Activated T-cell treated with anti-CD3 and anti-CD28 coated beads, Interleukin-2, amount 50 U/mL, for 1 hour (primary cell): ENCODE data around the gene CNTNAP5.

Source experiments
- DNase-seq: peaks from one replicate; pipeline ENCODE4 v3.0.0-alpha.2; 2020

CNTNAP5 gene

DNA sequence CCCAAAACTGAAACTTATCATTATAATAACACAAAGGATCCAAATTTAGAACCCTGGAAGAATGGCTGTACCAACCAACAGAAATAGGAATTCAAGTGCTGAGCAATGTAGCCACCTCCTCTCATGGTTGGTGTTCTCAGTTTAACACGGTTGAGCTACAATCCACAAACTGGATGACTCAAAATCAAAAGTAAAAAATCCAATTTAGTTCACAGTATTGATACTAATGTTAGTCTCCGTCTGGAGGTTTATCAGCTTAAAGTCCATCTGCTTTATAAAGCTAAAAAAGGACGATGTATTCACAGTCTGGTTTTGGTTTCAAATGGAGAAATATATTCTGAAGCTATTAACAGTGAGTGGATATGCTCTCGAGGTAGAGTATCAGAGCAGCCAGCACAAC lies 40.5 kb downstream of the CNTNAP5 start:
- no peak for DNase-seq

DNA sequence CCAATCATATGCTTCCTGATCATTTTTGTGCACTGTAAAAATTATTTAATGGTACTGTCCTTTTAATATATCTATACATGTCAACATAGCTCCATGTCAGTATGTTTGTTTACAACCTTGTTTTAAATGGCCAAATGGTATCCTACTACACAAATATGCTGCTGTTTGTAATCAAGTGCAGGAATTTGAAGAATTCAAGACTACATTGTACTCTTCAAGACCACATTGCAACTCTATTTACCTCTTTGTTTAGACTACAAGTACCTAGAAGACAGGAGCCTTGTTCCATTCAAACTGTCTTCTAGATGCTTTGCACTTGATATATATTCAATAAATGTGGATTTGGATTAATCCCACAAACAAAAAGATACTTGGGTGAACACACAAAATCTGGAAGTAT lies 41.7 kb downstream of the CNTNAP5 start:
- DNase-seq = no peak

DNA sequence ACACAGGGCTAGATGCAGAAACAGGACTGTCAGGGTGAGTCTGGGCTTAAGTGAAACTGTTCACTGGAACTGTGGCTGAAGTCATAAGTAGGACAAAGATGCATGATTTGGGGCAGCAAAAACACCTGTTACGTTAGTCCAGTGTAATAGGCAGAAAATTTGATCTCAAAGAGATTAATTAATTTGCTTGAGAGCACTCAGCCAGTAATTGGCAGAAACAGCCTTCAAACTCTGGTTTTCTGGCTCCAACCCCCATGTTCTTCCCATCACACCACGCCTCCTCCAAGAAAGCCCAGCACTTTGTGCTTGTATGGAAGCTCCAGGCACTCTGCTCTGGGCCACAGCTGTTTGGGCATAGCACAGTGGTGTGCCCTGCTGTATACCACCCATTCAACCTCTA lies 54.0 kb downstream of the CNTNAP5 start:
- DNase-seq = no peak

DNA sequence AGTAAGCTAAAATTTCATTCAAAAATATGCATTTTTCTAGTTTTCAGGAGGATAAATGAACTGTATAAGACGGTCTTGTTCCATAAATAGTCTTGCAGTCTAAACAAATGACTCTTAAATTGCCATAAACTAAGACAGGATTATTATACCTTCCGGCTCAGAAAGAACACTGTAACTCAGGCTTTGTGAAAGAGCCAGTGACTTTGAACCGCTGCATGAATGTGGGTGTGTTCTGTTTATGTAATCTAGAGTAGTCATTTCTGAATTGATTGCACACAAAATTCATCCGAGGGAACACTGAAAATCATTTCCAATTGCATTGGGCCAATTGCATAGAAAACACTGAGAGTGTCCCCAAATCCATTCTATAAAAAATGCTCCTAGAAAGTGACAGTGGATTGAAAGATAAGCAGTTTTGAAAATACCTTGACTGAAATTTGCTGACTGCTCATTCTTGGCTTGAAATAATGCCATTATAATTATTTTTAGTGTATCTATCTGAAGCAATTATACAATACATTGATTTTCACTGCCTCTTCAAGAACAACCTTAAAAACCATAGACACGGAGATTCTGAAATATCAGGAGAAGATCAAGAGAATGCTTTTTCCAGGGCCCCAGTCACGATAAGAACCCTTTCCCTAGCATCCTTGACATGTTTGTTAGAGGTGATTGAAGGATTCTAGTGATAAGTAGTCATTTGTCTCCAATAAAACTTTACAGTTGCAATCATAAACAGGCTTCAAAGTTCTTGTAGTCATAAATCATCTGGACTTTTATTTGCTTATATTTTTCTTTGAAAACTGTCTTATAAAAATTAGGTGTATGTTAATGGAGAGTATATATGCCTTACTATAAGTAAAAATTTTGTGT lies 55.4 kb downstream of the CNTNAP5 start:
- DNase-seq = no peak

DNA sequence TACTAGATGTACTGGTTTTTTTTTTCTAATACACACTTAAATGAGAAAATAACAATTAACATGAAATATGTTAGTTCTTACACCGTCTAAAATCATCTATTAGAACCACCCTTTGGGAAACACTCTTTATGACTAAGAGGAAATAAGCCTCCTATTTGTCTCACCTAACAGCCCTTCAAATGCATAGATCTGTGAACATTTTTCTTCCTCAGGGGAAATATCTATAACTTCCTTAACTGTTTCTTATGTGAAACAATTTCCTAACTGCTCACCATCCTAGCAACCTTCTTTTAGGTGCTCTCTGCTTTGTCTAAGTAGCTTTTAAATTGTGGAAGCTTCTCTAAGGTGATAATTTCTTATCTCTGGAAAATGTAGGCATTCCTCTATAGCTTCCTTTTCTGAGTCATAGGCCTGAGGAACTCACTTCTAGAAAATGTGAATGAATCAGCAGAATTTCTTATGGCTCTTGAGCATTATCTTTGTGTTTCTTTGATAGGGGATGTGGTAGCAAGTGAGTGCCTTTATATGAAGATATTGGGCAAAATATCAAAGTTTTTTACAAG lies 56.1 kb downstream of the CNTNAP5 start:
- DNase-seq = no peak

GRCh38 chr2:124088616-124089015 lies 63.5 kb downstream of the CNTNAP5 start:
- no peak for DNase-seq

GRCh38 chr2:124091721-124092120 lies 66.6 kb downstream of the CNTNAP5 start:
- no peak for DNase-seq

- DNase-seq = no peak
These were observed 67.6 kb downstream of the CNTNAP5 start for GRCh38 chr2:124092651-124093050.

- no peak for DNase-seq
These were observed 79.8 kb downstream of the CNTNAP5 start for GRCh38 chr2:124104914-124105313.

DNA sequence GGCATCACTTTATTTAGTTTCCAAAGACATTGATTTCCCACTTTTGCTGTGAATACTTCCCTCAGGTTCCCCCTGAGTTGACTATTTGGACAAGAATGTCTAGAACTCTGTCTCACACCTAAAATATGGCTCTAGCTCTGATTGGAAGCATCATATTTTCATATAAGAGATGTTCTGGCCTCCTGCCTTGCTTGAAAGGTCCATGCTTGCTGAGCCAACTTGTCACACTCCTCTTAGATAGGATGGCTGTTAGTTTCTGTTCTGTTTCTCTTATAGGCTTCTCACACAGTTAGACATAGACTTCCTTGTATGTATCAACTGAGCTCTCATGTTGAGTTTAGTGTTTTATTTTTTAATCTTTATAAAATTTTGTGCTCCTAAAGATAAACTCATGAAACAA lies 87.1 kb downstream of the CNTNAP5 start:
- DNase-seq = no peak

DNA sequence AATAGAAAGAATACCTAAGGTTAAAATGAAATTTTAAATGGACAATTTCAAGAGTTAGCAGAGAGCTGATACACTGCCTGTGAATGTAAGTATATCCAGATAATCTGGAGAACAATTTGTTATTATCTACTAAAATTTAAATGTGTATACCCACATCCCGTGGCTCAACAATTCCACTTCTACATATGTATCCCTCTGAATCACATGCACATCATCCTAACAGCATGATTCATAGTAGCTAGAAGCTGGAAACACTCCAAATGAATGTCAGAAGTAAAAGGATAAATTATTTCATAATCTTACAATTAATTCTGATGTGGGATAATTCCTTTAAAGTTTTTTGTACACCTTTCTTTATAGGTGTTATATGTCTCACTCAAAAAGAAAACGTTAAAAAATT lies 87.9 kb downstream of the CNTNAP5 start:
- DNase-seq = no peak

- DNase-seq = no peak
These were observed 95.2 kb downstream of the CNTNAP5 start for GRCh38 chr2:124120246-124120645.

GRCh38 chr2:124121106-124121505 lies 96.0 kb downstream of the CNTNAP5 start:
- no peak for DNase-seq

DNA sequence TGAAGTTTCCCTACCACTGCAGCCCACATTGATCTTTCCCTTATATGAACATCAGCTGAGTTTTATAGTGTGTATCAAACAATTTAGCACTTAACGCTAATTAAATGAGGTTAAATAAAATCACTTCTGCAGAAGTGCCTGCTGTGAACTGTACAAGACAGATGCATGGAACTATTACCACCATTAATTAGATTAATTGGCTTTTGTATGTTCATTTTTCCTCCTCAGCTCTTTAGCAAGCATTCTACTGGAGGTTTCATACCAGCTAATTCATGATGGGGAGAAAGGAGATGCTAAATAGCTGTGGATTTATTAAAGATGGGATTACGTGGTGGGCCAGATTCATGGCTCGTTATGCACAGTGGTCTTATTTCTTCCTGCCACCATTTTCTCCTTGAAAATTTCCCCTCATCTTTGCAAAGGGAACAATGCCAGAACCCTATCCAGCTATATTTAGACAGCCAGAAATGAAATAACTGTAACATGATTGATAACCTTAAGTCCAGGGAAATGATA lies 96.7 kb downstream of the CNTNAP5 start:
- DNase-seq = no peak

GRCh38 chr2:124122340-124122739 lies 97.3 kb downstream of the CNTNAP5 start:
- no peak for DNase-seq

- no peak for DNase-seq
These were observed 106.2 kb downstream of the CNTNAP5 start for GRCh38 chr2:124131276-124131675.

GRCh38 chr2:124136110-124136509 lies 111.0 kb downstream of the CNTNAP5 start:
- DNase-seq = no peak

DNA sequence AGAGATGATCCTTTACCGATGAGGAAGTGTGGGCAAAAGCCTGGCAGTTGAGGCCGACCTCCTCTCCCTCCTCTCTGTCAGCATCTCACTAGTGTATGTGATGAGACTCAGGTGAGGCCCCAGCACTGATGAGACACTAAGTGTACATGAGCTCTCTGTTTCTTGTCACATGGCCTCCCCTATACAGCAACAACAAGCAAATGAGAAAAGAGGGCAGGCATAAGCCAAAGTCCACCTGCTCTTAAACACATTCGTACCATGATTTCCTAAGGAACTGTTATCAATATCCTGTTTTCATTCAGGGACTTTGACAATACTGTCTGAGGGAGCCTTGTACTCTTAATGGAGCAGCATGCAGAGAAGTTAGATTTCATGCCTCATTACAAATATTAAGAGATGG lies 113.0 kb downstream of the CNTNAP5 start:
- no peak for DNase-seq

GRCh38 chr2:124145982-124146381 lies 120.9 kb downstream of the CNTNAP5 start:
- DNase-seq = no peak

- DNase-seq = no peak
These were observed 122.5 kb downstream of the CNTNAP5 start for GRCh38 chr2:124147552-124147951.

DNA sequence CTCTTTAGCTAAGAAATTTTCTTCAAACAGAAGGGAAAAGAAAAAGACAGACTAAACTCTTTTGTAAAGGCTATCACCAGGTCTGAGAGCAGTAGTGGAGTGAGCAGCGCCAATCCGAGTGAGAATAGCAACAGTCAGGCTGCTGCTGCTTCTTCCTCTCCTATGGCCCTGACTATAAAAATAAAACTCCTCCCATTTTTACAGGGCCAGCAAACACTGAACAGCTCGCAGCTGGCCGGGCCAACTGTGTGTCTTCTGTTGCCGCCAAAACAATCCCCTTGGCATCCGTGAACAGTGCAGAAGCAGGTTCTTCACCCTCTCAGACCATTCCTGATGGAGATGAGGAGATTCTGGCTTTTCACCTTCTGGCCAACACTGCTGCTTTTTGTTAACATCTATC lies 124.5 kb downstream of the CNTNAP5 start:
- DNase-seq = no peak

- no peak for DNase-seq
These were observed 126.6 kb downstream of the CNTNAP5 start for GRCh38 chr2:124151691-124152090.

GRCh38 chr2:124153713-124154112 lies 128.6 kb downstream of the CNTNAP5 start:
- no peak for DNase-seq

DNA sequence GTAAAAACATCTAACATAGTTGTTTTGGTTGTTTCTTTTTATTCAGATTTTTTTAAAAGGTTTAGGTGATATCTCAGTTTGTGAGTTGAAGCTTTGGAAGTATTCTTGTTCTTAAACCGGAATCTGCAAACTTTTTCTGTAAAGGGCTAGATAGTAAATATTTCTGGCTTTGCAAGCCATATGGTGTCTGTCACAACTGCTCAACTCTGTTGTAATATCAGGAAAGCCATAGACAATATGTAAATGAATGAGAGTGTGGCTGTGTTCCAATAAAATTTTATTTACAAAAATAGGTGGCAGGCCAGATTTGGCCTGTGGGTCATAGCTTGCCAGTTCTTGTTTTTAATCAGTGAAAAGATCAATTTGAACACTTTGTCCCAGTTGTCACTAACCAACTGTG lies 134.1 kb downstream of the CNTNAP5 start:
- DNase-seq = no peak

DNA sequence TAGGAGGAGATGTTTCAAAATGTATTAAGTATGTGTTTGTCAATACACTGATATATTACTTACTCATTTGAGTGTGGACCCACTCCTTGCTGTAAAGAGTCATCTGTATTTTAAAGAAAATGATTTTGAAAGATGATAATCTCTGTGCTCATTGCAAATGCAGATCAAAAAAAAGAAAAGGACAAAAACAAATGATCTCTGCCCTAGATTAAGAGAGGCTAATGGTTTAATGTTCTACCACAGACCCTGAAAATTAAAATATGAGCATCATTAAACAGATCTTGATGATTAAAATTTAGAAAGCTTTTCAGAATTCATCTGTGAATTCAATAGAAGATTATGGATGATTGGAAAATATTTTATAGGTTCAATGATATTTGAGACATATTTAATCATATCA lies 136.5 kb downstream of the CNTNAP5 start:
- no peak for DNase-seq
